Mesendoderm (in vitro differentiated cells): Measurements from ENCODE around the gene ATL3.

Experiments
- DNase-seq: peaks from one replicate; pipeline ENCODE4 v3.0.0; 2013
- H2AK5ac ChIP-seq: 2 replicates; pipeline ENCODE4 v1.6.1; 2013; ENCODE audit warnings: low read length, inconsistent platforms
- H2BK120ac ChIP-seq: 2 replicates; pipeline ENCODE4 v1.6.1; 2013; ENCODE audit warnings: low read depth, mild to moderate bottlenecking, low read length, moderate library complexity, mixed read lengths
- H2BK15ac ChIP-seq: replicated peaks from 2 replicates; pipeline ENCODE4 v1.6.1; 2013; ENCODE audit warnings: low read depth, mild to moderate bottlenecking, moderate library complexity
- H2BK5ac ChIP-seq: 2 replicates; pipeline ENCODE4 v1.6.1; 2013; ENCODE audit warnings: low read length, inconsistent platforms
- H3K18ac ChIP-seq: 2 replicates; pipeline ENCODE4 v1.6.1; 2013; ENCODE audit warnings: mild to moderate bottlenecking, low read length, mixed read lengths
- H3K23ac ChIP-seq: one replicate; pipeline ENCODE4 v1.6.1; 2013; ENCODE audit warnings: low read length
- H3K27ac ChIP-seq: 2 replicates; pipeline ENCODE4 v1.5.1; 2013; ENCODE audit warnings: low read depth, mild to moderate bottlenecking, inconsistent platforms, low read length, moderate library complexity
- H3K27me3 ChIP-seq: 2 replicates; pipeline ENCODE4 v1.6.1; 2013; ENCODE audit warnings: low read length, control low read depth, mild to moderate bottlenecking, inconsistent platforms; ENCODE audit not compliant: insufficient read depth, poor library complexity
- H3K36me3 ChIP-seq: 2 replicates; pipeline ENCODE4 v1.6.1; 2013; ENCODE audit warnings: low read length, inconsistent platforms; ENCODE audit not compliant: control insufficient read depth, insufficient read depth
- H3K4ac ChIP-seq: one replicate; pipeline ENCODE4 v1.6.1; 2013; ENCODE audit warnings: low read depth, mild to moderate bottlenecking, low read length, moderate library complexity
- H3K4me1 ChIP-seq: 2 replicates; pipeline ENCODE4 v1.6.1; 2013; ENCODE audit warnings: low read depth, low read length, inconsistent platforms; ENCODE audit not compliant: control insufficient read depth
- H3K4me2 ChIP-seq: 2 replicates; pipeline ENCODE4 v1.6.1; 2013; ENCODE audit warnings: low read length
- H3K4me3 ChIP-seq: 2 replicates; pipeline ENCODE4 v1.5.1; 2013; ENCODE audit warnings: mild to moderate bottlenecking, low read length
- H3K56ac ChIP-seq: one replicate; pipeline ENCODE4 v1.6.1; 2013; ENCODE audit warnings: low read length
- H3K79me1 ChIP-seq: 2 replicates; pipeline ENCODE4 v1.6.1; 2013; ENCODE audit warnings: low read length, inconsistent platforms
- H3K79me2 ChIP-seq: 2 replicates; pipeline ENCODE4 v1.6.1; 2013; ENCODE audit warnings: mild to moderate bottlenecking, low read length; ENCODE audit not compliant: control insufficient read depth, insufficient read depth
- H3K9ac ChIP-seq: 2 replicates; pipeline ENCODE4 v1.6.1; 2013; ENCODE audit warnings: low read length, inconsistent platforms
- H4K5ac ChIP-seq: one replicate; pipeline ENCODE4 v1.6.1; 2013; ENCODE audit warnings: low read length
- H4K8ac ChIP-seq: one replicate; pipeline ENCODE4 v1.6.1; 2013; ENCODE audit warnings: low read depth, mild to moderate bottlenecking, control low read depth, low read length, moderate library complexity
- WGBS: extraction: QIAGEN DNeasy Blood & Tissue Kit; methylation state at CpG from one replicate; pipeline ENCODE4 v1.1.7; 2013; ENCODE audit warnings: low lambda C conversion rate, missing lambda C conversion rate; ENCODE audit not compliant: insufficient coverage; ENCODE audit errors: extremely low coverage; 5-methylcytosine and 5-hydroxymethylcytosine counted together

Gene ATL3

DNA sequence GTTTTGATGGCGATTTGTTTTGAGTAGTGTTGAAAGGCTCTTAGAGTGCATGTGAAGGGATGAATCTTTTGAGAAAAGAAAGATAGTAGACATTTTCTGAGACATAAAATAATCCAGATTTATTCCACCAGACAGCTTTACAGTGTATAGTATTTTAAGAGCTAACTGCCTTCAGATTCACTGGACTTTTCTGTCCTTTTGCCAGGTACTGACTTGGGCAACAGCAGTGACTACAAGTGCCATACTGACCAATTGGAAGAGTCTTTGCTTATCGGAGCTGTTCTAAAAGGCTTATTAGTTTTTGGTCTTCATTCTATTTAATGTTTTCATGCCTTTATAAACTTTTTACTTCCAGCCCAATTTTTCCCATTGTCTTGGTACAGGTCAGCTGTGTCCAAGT lies 42.6 kb upstream of the ATL3 start:
- no peak overlapping the region for H3K56ac ChIP-seq
- H3K27ac ChIP-seq: no peak overlapping the region
- DNase-seq: no peak
- H3K23ac ChIP-seq: no peak overlapping the region
- no peak overlapping the region for H3K4me3 ChIP-seq
- H3K4me2 ChIP-seq: no peak overlapping the region
- H2BK5ac ChIP-seq: no peak overlapping the region
- no peaks in the 10 kb centered on the region for H3K36me3 ChIP-seq
- H3K79me1 ChIP-seq: peaks cover 2% of the 10 kb centered on the region
- no peak overlapping the region for H3K18ac ChIP-seq
- H3K9ac ChIP-seq: no peak overlapping the region
- H3K79me2 ChIP-seq: peaks cover 9% of the 10 kb centered on the region
- no peaks in the 10 kb centered on the region for H3K4me1 ChIP-seq
- no peak overlapping the region for H2BK15ac ChIP-seq
- H4K5ac ChIP-seq: no peak overlapping the region
- H2AK5ac ChIP-seq: no peak overlapping the region
- no peak overlapping the region for H3K4ac ChIP-seq
- no peak overlapping the region for H4K8ac ChIP-seq
- H3K27me3 ChIP-seq: no peaks in the 10 kb centered on the region
- H2BK120ac ChIP-seq: no peak overlapping the region
- WGBS: 100% methylated on average over 1 of the region's 2 CpGs

DNA sequence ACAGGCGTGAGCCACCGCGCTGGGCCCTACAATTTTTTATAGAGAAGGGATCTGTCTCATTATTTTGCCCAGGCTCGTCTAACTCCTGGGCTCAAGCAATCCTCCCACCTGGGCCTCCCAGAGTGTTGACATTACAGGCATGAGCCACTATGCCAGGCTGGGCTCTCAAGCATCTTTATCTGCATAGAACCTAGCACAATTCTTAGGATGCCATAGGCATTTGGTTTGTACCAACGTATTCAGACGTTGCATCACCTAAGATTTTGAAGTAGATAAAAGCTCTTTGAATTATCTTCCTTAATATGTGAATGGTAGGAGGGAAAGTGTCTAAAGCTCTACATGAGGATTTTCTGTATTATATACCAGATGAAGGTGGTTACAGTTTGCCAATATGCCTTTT lies 40.7 kb upstream of the ATL3 start:
- H3K23ac ChIP-seq: no peak overlapping the region
- H3K27ac ChIP-seq: no peak overlapping the region
- H3K9ac ChIP-seq: no peak overlapping the region
- H3K4me3 ChIP-seq: no peak overlapping the region
- no peak overlapping the region for H3K4ac ChIP-seq
- no peaks in the 10 kb centered on the region for H3K4me1 ChIP-seq
- DNase-seq: peak; percentile 56
- H3K79me2 ChIP-seq: peaks cover 11% of the 10 kb centered on the region
- H3K79me1 ChIP-seq: peaks cover 2% of the 10 kb centered on the region
- no peak overlapping the region for H2BK5ac ChIP-seq
- no peak overlapping the region for H3K56ac ChIP-seq
- no peak overlapping the region for H4K8ac ChIP-seq
- WGBS: no CpG with 5 or more reads among the region's 6 CpGs
- no peak overlapping the region for H3K4me2 ChIP-seq
- no peak overlapping the region for H2BK15ac ChIP-seq
- H4K5ac ChIP-seq: no peak overlapping the region
- no peak overlapping the region for H3K18ac ChIP-seq
- H3K27me3 ChIP-seq: no peaks in the 10 kb centered on the region
- no peak overlapping the region for H2AK5ac ChIP-seq
- no peak overlapping the region for H2BK120ac ChIP-seq
- H3K36me3 ChIP-seq: no peaks in the 10 kb centered on the region

- Histone ChIP-seq H3K4me2 (no peak overlapping the region), H3K27me3 (no peaks in the 10 kb centered on the region), H3K79me2 (peaks cover 10% of the 10 kb centered on the region), H2BK15ac (no peak overlapping the region), H4K5ac (no peak overlapping the region), H3K36me3 (no peaks in the 10 kb centered on the region), H3K9ac (no peak overlapping the region), H3K4me1 (no peaks in the 10 kb centered on the region), H4K8ac (no peak overlapping the region), H3K18ac (no peak overlapping the region), H3K27ac (no peak overlapping the region), H3K56ac (no peak overlapping the region), H3K4ac (no peak overlapping the region), H3K79me1 (peaks cover 3% of the 10 kb centered on the region), H3K4me3 (no peak overlapping the region), H2AK5ac (no peak overlapping the region), H3K23ac (no peak overlapping the region), H2BK5ac (no peak overlapping the region), H2BK120ac (no peak overlapping the region)
- DNase-seq: peak; percentile 89
- WGBS: no CpG with 5 or more reads among the region's 11 CpGs
Observed at GRCh38 chr11:63710476-63711217, 39.5 kb upstream of the ATL3 start.

DNA sequence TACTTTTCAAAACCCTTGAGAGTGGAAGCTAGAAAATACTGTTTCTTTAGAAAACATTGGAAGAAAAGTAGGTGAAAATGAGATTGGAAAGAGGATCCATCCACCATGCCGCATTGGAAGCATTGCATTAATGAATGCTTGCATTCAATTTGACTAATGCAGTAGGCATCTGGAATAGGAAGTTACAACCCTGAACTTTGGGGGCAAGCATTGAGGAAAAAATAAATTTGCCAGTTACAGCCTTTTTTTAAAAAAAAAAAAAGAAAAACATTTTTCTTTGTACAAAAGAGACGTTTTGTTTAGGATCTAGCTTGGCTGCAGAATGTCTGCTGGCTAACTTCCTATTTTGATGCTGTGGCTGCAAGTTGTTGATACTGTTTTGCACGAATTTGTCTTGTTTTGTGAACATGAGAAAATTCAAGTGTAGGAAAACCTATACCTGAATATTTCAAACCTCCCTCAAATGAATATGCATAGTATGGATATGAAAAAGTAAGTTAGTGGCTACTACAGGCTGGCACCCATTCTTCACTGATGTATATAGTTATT lies 38.2 kb upstream of the ATL3 start:
- no peak overlapping the region for H3K18ac ChIP-seq
- H2BK5ac ChIP-seq: no peak overlapping the region
- no peak overlapping the region for H2BK120ac ChIP-seq
- peaks cover 12% of the 10 kb centered on the region for H3K79me2 ChIP-seq
- H3K9ac ChIP-seq: no peak overlapping the region
- no peak overlapping the region for H3K4ac ChIP-seq
- no peak overlapping the region for H2BK15ac ChIP-seq
- no peaks in the 10 kb centered on the region for H3K36me3 ChIP-seq
- H3K4me2 ChIP-seq: no peak overlapping the region
- H3K79me1 ChIP-seq: peaks cover 3% of the 10 kb centered on the region
- no peak overlapping the region for H3K4me3 ChIP-seq
- no CpG with 5 or more reads among the region's 3 CpGs for WGBS
- no peaks in the 10 kb centered on the region for H3K27me3 ChIP-seq
- H4K8ac ChIP-seq: no peak overlapping the region
- no peak overlapping the region for H4K5ac ChIP-seq
- no peaks in the 10 kb centered on the region for H3K4me1 ChIP-seq
- H3K23ac ChIP-seq: no peak overlapping the region
- H3K56ac ChIP-seq: no peak overlapping the region
- H2AK5ac ChIP-seq: no peak overlapping the region
- DNase-seq: no peak
- H3K27ac ChIP-seq: no peak overlapping the region

DNA sequence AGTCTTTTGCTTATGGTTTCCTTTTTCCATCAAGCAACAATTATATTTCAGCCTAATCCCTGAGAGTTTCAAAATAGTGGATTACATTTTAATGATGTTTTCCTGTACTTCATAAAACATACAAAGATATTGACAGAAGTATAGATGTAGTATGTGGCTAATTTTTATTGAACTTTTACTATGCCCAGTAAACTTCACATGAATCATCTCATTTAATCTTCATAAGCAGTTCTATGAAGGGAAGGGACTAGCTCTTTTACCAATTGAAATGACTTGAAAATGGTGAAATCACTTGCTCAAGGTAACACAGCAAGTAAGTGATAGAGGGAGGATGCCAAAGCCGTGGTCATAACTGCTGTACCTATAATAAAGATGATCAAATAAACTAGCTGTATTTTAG lies 37.6 kb upstream of the ATL3 start:
- Histone ChIP-seq H2BK120ac (no peak overlapping the region), H4K5ac (no peak overlapping the region), H2BK5ac (no peak overlapping the region), H3K27me3 (no peaks in the 10 kb centered on the region), H4K8ac (no peak overlapping the region), H3K4ac (no peak overlapping the region), H3K4me2 (no peak overlapping the region), H3K27ac (no peak overlapping the region), H3K4me3 (no peak overlapping the region), H3K4me1 (no peaks in the 10 kb centered on the region), H2AK5ac (no peak overlapping the region), H3K79me1 (peaks cover 3% of the 10 kb centered on the region), H3K56ac (no peak overlapping the region), H3K79me2 (peaks cover 12% of the 10 kb centered on the region), H3K36me3 (no peaks in the 10 kb centered on the region), H3K18ac (no peak overlapping the region), H3K23ac (no peak overlapping the region), H2BK15ac (no peak overlapping the region), H3K9ac (no peak overlapping the region)
- DNase-seq: no peak
- WGBS: no CpG with 5 or more reads among the region's 1 CpG

GRCh38 chr11:63705526-63705925 lies 34.4 kb upstream of the ATL3 start:
- Histone ChIP-seq H3K18ac (no peak overlapping the region), H4K8ac (no peak overlapping the region), H2AK5ac (no peak overlapping the region), H3K56ac (no peak overlapping the region), H3K79me1 (peaks cover 4% of the 10 kb centered on the region), H3K4me2 (no peak overlapping the region), H3K9ac (no peak overlapping the region), H3K4me1 (no peaks in the 10 kb centered on the region), H2BK15ac (no peak overlapping the region), H2BK120ac (no peak overlapping the region), H3K4ac (no peak overlapping the region), H4K5ac (no peak overlapping the region), H3K4me3 (no peak overlapping the region), H3K23ac (no peak overlapping the region), H3K27ac (no peak overlapping the region), H2BK5ac (no peak overlapping the region), H3K36me3 (no peaks in the 10 kb centered on the region), H3K79me2 (peaks cover 12% of the 10 kb centered on the region), H3K27me3 (no peaks in the 10 kb centered on the region)
- no CpG with 5 or more reads among the region's 2 CpGs for WGBS
- DNase-seq: no peak
